IPS-NIHi7 (cell line): ENCODE data around the gene ATP9B.

Source experiments
- DNase-seq: peaks from one replicate; pipeline ENCODE4 v3.0.0; 2012; ENCODE audit warnings: mixed read lengths; ENCODE audit errors: extremely low spot score

ATP9B gene

DNA sequence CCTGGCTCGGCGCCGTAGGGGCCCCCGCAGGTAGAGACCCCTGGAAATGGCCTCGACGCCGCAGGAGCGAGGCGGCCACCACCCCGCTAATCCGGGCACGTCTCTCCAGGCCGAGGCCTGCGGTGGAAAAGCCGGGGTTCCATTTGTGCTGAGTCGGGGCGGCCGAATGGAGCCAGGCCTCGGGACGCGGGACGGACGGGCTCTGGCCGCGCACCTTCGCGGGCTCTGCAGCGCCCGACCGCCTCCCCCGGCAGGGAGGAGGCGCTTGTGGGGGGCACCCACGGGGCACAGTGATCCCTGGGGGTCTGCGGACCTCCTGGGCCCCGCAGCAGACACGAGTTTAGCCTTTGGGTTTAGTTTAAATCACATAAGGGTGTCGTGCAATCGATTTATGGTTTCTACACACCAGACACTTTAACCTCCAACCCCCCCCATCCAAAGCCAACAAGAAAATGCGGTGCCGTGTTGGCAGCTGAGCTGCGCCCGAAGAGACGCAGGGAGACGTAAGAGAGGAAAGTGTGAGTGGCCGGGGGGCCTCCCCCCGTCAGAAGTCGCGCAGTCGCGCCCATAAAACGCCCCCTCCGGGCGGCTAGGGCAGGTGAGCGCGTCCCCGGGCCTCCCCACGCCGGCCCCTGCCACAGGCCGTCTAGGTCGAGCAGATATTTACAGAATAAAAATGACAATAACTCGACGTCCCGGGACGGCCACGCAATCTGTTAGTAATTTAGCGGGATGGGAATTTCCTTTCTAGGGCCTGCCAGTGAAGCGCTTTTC, 325.5 kb downstream of the ATP9B start:
- no peak for DNase-seq

DNA sequence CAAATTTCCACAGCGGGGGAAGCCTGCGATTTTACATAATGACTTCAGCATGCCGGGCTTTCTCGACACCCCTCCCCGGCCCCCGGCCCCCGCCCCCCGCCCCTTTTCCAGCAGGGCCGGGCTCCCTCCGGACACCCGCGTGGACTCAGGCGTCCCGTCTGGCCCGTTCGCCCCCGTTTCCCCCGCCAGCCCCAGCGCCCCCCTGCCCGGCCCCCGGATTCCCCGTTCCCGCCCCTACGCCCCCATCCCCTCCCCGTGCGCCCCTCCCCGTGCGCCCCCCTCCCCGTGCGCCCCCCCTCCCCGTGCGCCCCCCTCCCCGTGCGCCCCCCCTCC, 326.1 kb downstream of the ATP9B start:
- no peak for DNase-seq

DNA sequence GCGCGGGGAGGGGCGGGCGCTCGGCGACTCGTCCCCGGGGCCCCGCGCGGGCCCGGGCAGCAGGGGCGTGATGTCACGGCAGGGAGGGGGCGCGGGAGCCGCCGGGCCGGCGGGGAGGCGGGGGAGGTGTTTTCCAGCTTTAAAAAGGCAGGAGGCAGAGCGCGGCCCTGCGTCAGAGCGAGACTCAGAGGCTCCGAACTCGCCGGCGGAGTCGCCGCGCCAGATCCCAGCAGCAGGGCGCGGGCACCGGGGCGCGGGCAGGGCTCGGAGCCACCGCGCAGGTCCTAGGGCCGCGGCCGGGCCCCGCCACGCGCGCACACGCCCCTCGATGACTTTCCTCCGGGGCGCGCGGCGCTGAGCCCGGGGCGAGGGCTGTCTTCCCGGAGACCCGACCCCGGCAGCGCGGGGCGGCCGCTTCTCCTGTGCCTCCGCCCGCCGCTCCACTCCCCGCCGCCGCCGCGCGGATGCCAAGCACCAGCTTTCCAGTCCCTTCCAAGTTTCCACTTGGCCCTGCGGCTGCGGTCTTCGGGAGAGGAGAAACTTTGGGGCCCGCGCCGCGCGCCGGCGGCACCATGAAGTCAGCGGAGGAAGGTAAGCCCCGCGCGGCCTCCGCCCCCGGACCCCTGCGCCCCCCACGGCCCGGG, 326.7 kb downstream of the ATP9B start, which contains the start of gene NFATC1:
NFATC1 (plus strand) TSS at position 170 of the 644 bp plus-strand sequence; CDS start at position 465, 295 bp downstream.
- peak; percentile 74 for DNase-seq

DNA sequence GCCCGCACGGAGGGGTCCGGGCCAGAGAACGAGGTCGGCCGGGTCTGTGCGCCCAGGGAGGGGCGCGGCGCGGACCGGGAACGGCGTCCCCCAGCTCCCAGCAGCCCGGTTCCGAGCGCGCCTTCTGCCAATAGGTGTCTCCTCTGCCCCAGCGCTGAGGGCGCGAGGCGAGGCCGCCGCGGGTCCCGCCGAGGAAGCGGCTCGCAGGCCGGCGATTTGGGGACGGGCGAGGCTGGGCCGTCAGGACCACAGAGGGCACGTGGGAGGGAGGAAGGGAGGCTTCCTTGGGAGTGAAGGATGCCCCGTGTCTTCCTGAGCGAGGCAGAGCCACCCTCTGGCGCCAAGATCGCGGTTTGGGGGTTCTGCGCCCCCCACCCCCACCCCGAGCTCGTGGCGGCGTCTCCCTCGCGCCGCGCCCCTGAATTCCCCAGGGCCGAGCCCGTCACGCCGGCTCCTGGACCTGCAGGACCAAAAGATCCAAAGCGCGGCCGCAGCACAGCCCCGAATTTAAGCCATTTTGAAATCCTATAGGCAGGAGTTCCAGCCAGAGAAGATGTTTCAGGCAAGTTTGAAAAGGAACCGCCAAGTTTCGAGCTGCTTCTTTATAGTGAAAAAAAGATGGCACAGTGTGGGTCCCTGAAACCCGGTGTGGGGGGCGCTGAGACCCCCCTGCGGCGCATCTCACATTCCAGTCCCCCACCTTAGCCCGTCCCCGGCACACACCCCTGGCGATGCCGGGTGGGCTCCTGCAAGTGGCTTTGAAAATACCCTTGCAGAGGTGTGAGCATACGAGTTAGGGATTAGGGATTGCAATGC, 327.4 kb downstream of the ATP9B start:
- no peak for DNase-seq

- no peak for DNase-seq
Observed at GRCh38 chr18:79397247-79397829, 328.1 kb downstream of the ATP9B start.

GRCh38 chr18:79397830-79398761, 328.9 kb downstream of the ATP9B start:
- no peak for DNase-seq

DNA sequence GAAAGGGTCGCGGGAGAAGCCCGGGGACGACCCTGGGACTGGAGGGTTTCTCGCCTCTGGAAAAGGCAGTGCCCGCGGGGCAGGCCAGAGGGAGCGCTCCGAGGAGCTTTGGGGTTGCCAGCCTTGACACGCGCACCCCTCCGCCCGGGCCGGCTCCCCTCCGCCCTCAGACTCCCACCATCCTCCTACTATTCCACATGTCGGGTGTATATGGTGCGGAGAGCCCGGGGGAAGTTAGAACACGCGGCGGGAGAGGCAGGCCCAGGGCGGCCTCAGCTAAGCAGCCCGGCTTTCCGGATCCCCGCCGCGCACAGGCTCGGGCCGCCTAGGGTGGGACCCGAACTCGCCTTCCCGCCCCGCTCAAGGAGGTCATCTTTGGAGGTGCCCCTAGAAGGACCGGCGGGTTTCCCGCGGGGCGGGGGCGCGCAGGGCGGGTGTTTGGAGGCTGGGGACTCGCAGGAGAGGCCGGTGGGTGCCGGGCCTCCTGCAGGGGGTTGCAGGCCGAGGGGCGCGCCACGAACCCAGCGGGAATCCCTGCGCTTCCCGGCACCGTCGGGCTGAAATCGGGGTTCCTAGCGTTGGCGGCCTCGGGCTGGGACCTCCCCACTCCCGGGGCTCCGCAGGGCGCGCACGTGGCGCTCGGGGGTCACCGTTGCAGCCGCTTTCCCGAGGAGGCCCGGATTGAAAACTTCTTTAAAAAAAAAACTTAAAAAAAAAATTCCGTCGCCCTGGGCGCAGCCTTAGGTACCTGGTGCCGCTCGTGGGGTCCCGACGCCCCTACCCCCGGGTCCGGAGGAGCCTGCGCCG, 330.3 kb downstream of the ATP9B start:
- no peak for DNase-seq

DNA sequence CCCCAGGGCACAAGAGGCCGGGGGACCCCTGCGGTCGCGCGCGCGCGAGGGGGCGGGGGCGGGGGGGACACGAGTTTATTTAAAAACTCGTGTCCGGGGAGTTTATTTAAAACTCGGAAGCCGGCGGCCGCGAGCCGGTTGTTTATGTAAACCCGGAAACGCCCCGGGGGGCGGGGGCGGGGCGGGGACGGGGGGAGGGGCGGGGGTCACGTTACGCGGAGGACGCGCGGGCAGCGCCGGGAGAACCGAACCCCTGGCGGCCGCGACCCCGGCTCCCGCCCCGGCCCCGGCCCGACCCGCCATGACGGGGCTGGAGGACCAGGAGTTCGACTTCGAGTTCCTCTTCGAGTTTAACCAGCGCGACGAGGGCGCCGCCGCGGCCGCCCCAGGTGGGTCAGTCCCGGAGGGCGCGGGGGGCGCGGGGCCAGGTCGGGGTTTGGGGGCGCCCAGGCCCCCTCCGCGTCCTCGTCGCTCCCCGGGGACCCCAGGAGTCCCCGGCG, 330.9 kb downstream of the ATP9B start:
- DNase-seq, result peak; percentile 64

DNA sequence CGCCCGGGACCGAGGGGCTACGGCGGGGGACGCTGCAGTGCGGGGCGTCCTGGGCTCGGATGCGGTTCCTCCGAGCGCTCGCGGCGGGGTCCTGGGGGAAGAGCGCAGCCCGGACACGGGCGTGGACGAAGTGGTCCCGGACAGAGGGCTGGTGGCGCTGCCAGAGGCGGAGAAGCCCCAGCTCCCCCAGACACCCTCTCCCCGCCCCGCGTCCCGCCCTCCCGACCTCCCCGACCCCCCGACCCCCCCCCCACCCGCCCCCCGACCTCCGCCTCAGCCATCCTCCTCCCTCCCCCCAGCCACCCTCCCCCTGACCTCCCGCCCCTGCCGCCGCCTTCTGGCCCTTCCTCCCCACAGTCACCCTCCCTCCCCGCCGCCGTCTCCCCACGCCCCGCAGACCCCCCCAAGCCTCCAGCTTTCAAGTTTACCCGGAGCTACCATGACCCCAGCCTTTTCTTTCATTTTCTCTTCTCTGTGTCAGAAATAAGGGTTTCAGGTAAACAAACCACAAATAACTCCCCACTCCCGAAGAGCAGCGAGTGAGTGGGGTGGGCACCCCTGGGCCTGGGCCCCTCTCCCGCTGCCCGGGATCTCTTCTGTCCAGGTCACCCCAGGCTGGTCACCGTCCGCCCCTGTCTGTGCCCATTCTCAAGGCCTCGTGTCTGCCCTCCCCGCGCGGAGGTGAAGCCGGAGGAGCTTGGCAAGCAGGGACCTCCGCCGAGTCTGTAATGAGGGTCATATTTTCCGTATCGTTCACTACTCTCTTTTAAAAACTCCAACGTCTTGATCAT, 331.6 kb downstream of the ATP9B start:
- DNase-seq, result peak; percentile 73

GRCh38 chr18:79401494-79402208, 332.5 kb downstream of the ATP9B start:
- DNase-seq, result no peak

DNA sequence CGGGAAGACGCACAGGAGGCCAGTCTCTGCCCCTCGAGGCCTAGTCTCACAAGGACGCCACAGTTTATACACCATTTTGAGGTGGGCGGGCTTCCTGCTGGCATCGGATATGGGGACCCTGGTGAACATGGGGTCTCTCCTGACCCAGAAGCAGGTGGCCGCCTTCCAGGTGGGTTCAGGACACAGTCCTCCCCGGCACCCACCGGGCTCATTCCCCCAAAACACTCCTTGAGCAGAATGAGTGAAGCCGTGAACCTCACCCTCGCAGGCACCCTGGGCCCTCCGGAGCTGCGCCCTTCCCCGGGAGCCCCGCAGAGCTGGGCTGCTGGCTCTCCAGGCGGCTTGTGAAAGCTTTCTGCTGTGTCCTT, 333.0 kb downstream of the ATP9B start:
- DNase-seq, result no peak

DNA sequence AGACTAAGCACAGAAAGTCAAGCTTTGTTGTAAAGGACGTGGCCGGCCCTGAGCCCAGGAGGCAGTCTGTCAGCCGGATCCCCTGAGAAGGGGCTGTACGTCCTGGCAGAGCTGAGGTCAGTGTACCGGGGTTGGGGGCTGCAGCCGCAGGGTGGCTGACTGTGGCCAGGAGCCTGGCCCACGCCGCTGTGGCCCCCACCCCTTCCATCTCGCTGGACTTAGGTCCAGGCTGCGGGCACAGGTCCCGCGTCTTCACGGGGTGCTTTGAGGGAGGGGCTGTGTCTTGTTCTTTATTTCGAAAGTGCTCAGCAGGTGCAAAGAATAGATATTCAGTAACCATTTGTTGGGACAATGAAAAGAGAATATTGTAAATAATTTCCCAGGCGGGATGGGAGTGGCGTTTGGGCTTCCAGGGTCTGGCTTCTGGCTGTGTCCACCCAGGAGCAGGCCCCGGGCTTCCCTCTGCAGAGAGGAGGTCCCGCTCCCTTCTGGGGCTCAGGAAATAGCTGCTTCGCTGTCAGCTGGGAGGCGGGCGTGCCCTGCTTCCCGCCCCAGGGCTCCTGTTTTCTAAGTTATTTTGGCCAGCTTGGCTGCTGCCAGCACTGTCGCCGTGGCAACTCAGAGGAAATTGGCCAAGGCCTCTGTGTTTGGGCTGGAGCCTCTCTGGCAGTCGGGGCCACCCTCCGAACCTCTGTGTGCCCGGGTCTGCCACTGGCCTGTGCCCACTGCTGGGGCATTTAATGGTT, 334.0 kb downstream of the ATP9B start:
- no peak for DNase-seq

DNA sequence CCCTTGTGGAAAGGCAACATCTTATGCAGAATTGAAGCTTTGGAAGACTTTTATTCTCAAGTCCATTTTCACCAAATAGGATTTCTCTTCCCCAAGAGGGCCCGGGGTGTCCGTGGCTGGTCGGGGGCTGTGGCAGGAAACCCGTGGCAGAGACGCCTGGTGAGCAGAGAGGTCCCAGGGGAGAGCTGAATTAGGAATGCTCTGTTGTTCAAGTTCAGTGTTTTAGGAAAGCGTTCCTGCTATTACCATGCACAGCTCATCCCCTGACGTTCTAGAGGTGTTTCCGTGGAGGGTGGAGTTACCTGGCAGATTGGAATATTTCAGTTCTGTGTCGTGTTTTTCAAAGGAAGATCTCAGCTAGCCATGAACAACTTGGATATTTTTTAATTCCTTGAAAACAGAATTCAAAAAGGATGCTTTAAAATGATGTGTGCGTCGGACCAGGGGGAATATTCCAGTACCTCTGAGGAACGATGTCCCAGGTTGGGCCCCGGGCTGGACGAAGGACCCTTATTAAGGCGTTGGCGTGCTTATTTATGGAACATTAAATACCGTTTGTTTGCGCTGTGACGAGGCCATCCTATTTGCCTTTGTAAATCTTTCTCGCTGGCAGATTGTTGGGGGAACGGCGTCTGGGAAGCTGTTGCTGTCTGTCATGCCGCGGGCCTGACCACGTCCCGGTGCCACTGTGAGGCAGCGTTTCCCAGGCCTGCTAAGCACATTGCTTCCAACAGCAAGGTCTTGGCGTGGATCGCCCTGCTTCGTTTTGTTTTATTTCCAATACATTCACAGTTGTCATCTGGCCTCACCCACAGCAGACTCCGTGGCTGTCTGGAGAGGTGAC, 334.8 kb downstream of the ATP9B start:
- DNase-seq, result no peak

- DNase-seq, result no peak
Observed at GRCh38 chr18:79404567-79404910, 335.3 kb downstream of the ATP9B start.

GRCh38 chr18:79405019-79405780, 336.0 kb downstream of the ATP9B start:
- no peak for DNase-seq
